ENCODE data around the gene BCL6B. TPM values are rescaled to one million over a fixed set of nuclear protein-coding genes. Genes with fewer than 3 reads are reported as not detected.

BCL6B gene
- total and polyA plus RNA-seq, 11 donors: 5.9 to 32.8 (median 10.6) TPM

DNA sequence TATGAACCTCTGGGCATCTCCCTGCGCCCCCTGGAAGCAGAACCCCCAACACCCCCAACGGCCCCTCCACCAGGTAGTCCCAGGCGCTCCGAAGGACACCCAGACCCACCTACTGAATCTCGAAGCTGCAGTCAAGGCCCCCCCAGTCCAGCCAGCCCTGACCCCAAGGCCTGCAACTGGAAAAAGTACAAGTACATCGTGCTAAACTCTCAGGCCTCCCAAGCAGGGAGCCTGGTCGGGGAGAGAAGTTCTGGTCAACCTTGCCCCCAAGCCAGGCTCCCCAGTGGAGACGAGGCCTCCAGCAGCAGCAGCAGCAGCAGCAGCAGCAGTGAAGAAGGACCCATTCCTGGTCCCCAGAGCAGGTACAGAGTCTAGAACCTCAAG lies 1.5 kb downstream of the BCL6B start:
- 54 to 65% (median 60%) methylated on average over 4 to 8 of the region's 8 CpGs for WGBS, 4 donors
- intact Hi-C loops (cut with DNase I): loop anchor here in 2 of 10 donors (5.0 to 10.0 kb wide), 2 partner anchors 112 to 270 kb away; partner anchors contain the start of gene XAF1 (in 1 of the 2)
- peaks cover 5 to 82% (median 37%) of the 10 kb centered on the region in 12 donors for H3K4me1 ChIP-seq
- ATAC-seq (no peak), DNase-seq (peak in 1 of 5 donors; percentile 22)
- H3K27ac ChIP-seq: peak overlapping the region in 6 of 12 donors; percentile 13 to 97 (median 59)
- peak overlapping the region in 11 of 12 donors; percentile 12 to 79 (median 60) for H3K4me3 ChIP-seq
- TF ChIP-seq, protein P1, sequence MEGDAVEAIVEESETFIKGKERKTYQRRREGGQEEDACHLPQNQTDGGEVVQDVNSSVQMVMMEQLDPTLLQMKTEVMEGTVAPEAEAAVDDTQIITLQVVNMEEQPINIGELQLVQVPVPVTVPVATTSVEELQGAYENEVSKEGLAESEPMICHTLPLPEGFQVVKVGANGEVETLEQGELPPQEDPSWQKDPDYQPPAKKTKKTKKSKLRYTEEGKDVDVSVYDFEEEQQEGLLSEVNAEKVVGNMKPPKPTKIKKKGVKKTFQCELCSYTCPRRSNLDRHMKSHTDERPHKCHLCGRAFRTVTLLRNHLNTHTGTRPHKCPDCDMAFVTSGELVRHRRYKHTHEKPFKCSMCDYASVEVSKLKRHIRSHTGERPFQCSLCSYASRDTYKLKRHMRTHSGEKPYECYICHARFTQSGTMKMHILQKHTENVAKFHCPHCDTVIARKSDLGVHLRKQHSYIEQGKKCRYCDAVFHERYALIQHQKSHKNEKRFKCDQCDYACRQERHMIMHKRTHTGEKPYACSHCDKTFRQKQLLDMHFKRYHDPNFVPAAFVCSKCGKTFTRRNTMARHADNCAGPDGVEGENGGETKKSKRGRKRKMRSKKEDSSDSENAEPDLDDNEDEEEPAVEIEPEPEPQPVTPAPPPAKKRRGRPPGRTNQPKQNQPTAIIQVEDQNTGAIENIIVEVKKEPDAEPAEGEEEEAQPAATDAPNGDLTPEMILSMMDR (IDR thresholded peaks at IDR 0.05): no peak
- TF ChIP-seq POLR2A (IDR thresholded peaks at IDR 0.05): no peak
- H3K36me3 ChIP-seq: peaks cover 0 to 38% (median 9%) of the 10 kb centered on the region in 9 donors
- peaks cover 0 to 24% (median 0%) of the 10 kb centered on the region in 9 donors for H3K27me3 ChIP-seq
- no peaks in the 10 kb centered on the region for H3K9me3 ChIP-seq

GRCh38 chr17:7025245-7025644 lies 2.4 kb downstream of the BCL6B start:
- peaks cover 0 to 24% (median 0%) of the 10 kb centered on the region in 9 donors for H3K27me3 ChIP-seq
- H3K4me1 ChIP-seq: peaks cover 5 to 84% (median 39%) of the 10 kb centered on the region in 12 donors
- TF ChIP-seq, protein P1 (IDR thresholded peaks at IDR 0.05): no peak
- TF ChIP-seq POLR2A (IDR thresholded peaks at IDR 0.05): no peak
- WGBS, 4 donors: 61 to 82% (median 68%) methylated on average over 1 of the region's 1 CpG
- peak overlapping the region in 5 of 12 donors; percentile 47 to 97 (median 78) for H3K27ac ChIP-seq
- intact Hi-C loops (cut with DNase I): loop anchor here in 1 of 10 donors (10.0 kb wide), 1 partner anchor 270 kb away; the partner anchor contains the start of gene XAF1
- no peak for DNase-seq
- no peaks in the 10 kb centered on the region for H3K9me3 ChIP-seq
- peak overlapping the region in 8 of 12 donors; percentile 56 to 79 (median 64) for H3K4me3 ChIP-seq
- no peak for ATAC-seq
- peaks cover 0 to 42% (median 9%) of the 10 kb centered on the region in 9 donors for H3K36me3 ChIP-seq

- H3K27ac ChIP-seq: peak overlapping the region in 11 of 12 donors; percentile 10 to 97 (median 54)
- H3K4me1 ChIP-seq: peaks cover 0 to 76% (median 29%) of the 10 kb centered on the region in 12 donors
- no peak for TF ChIP-seq POLR2A (IDR thresholded peaks at IDR 0.05)
- TF ChIP-seq, protein P1 (IDR thresholded peaks at IDR 0.05): no peak
- WGBS, 4 donors: 72 to 84% (median 74%) methylated on average over 29 of the region's 29 CpGs
- no peak for ATAC-seq
- H3K36me3 ChIP-seq: peaks cover 0 to 44% (median 9%) of the 10 kb centered on the region in 9 donors
- peaks cover 0 to 24% (median 0%) of the 10 kb centered on the region in 9 donors for H3K27me3 ChIP-seq
- peak overlapping the region in 9 of 12 donors; percentile 1 to 79 (median 63) for H3K4me3 ChIP-seq
- no peak for DNase-seq
- intact Hi-C loops (cut with DNase I): loop anchor here in 1 of 10 donors (10.0 kb wide), 1 partner anchor 272 kb away; the partner anchor contains the start of gene XAF1
- no peaks in the 10 kb centered on the region for H3K9me3 ChIP-seq
These were observed 3.7 kb downstream of the BCL6B start for GRCh38 chr17:7026471-7027115.

DNA sequence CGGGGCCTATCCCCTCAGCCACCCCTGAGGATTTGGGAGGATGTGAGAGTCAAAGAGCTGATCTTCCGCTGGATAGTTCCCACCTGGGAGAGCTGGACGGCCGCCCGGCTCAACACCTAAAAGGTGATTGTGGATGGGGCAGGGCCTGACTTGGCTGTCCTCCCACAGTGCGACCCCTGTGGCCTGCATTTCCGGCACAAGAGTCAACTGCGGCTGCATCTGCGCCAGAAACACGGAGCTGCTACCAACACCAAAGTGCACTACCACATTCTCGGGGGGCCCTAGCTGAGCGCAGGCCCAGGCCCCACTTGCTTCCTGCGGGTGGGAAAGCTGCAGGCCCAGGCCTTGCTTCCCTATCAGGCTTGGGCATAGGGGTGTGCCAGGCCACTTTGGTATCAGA lies 4.5 kb downstream of the BCL6B start:
- no peak for TF ChIP-seq POLR2A (IDR thresholded peaks at IDR 0.05)
- TF ChIP-seq, protein P1 (IDR thresholded peaks at IDR 0.05): no peak
- WGBS, 4 donors: 51 to 61% (median 54%) methylated on average over 10 to 13 of the region's 13 CpGs
- H3K27ac ChIP-seq: peak overlapping the region in 10 of 12 donors; percentile 37 to 97 (median 61)
- peak overlapping the region in 6 of 12 donors; percentile 56 to 79 (median 66) for H3K4me3 ChIP-seq
- intact Hi-C loops (cut with DNase I): loop anchor here in 1 of 10 donors (10.0 kb wide), 1 partner anchor 273 kb away; the partner anchor contains the start of gene XAF1
- peaks cover 0 to 71% (median 25%) of the 10 kb centered on the region in 12 donors for H3K4me1 ChIP-seq
- DNase-seq (no peak), ATAC-seq (no peak)
- H3K36me3 ChIP-seq: peaks cover 0 to 44% (median 9%) of the 10 kb centered on the region in 9 donors
- no peaks in the 10 kb centered on the region for H3K9me3 ChIP-seq
- peaks cover 0 to 17% (median 0%) of the 10 kb centered on the region in 9 donors for H3K27me3 ChIP-seq

Measured in heart left ventricle (tissue), 16 donors.